Measurements from ENCODE around the gene DCBLD1. TPM values are rescaled to one million over a fixed set of nuclear protein-coding genes. Genes with fewer than 3 reads are reported as not detected.

Gene DCBLD1
- total RNA-seq, 1 donor from 2014 or later, result 64.8 TPM

DNA sequence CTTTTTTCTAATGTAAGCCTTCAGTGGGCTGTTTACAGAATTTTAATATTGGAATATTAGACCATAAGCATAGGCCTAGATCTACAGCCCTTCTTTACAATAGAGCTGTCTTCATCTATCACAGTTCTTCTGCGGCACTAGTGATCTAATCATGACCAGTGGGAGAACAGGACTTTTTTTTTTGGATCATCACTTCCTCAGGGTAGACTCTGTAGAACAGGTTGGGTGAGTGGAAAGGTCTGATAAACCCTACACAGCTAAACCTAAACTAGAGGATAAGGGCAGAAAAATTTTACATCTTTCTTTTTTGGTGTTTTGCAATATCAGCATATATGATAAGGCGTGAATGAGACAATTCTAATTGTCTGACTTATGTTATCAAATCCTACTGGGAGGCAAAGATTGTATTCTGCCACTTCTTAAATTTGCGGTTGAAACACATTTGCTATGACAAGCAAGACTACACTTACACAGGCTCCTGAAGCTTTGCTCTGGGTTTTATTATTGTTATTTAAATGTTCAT lies 67.7 kb downstream of the DCBLD1 start:
- DNase-seq (ENCODE audit: low read depth), result peak; percentile 79
- H3K27me3 ChIP-seq (ENCODE audit: control insufficient read depth, insufficient read depth, low read length), result no peaks in the 10 kb centered on the region
- H3K4me3 ChIP-seq (ENCODE audit: low read depth, low read length), result no peak overlapping the region
- TF ChIP-seq CTCF (IDR thresholded peaks at IDR 0.05; ENCODE audit: insufficient read depth, low read length, severe bottlenecking), result no peak
- no peak for FAIRE-seq
- peaks cover 7% of the 10 kb centered on the region for H3K36me3 ChIP-seq (ENCODE audit: control insufficient read depth, insufficient read depth, low read length)

- Histone ChIP-seq H3K36me3 (ENCODE audit: control insufficient read depth, insufficient read depth, low read length) (peaks cover 7% of the 10 kb centered on the region), H3K27me3 (ENCODE audit: control insufficient read depth, insufficient read depth, low read length) (no peaks in the 10 kb centered on the region), H3K4me3 (ENCODE audit: low read depth, low read length) (no peak overlapping the region)
- DNase-seq (ENCODE audit: low read depth) (no peak), FAIRE-seq (no peak)
- TF ChIP-seq CTCF (IDR thresholded peaks at IDR 0.05; ENCODE audit: insufficient read depth, low read length, severe bottlenecking), result no peak
These were observed 68.3 kb downstream of the DCBLD1 start for GRCh38 chr6:117550618-117551242.

GRCh38 chr6:117552618-117553017 lies 70.1 kb downstream of the DCBLD1 start:
- DNase-seq (ENCODE audit: low read depth) (no peak), FAIRE-seq (no peak)
- TF ChIP-seq CTCF (IDR thresholded peaks at IDR 0.05; ENCODE audit: insufficient read depth, low read length, severe bottlenecking), result no peak
- H3K36me3 ChIP-seq (ENCODE audit: control insufficient read depth, insufficient read depth, low read length), result peaks cover 5% of the 10 kb centered on the region
- H3K4me3 ChIP-seq (ENCODE audit: low read depth, low read length), result no peak overlapping the region
- H3K27me3 ChIP-seq (ENCODE audit: control insufficient read depth, insufficient read depth, low read length), result no peaks in the 10 kb centered on the region

DNA sequence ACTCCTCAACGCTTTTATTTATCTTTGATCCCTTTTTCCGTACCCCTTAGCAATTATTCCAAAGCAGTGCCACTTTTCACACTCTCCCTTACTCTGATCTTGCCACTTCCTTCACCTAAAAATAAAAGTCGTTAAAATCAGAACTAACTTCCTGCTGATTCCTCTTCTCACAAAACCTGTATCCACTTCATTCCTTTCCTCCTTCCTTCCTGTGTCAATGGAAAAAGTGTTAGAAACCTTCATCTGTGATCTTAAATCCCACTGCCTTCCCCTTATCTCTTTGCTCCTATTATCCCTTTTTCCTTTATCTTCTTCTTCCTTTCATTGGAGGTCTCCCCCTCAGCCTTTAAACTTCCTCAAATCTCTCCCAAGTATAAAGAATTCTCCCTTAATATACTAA lies 70.7 kb downstream of the DCBLD1 start:
- H3K36me3 ChIP-seq (ENCODE audit: control insufficient read depth, insufficient read depth, low read length), result peaks cover 2% of the 10 kb centered on the region
- H3K27me3 ChIP-seq (ENCODE audit: control insufficient read depth, insufficient read depth, low read length), result no peaks in the 10 kb centered on the region
- no peak for FAIRE-seq
- TF ChIP-seq CTCF (IDR thresholded peaks at IDR 0.05; ENCODE audit: insufficient read depth, low read length, severe bottlenecking), result no peak
- no peak for DNase-seq (ENCODE audit: low read depth)
- H3K4me3 ChIP-seq (ENCODE audit: low read depth, low read length), result no peak overlapping the region

DNA sequence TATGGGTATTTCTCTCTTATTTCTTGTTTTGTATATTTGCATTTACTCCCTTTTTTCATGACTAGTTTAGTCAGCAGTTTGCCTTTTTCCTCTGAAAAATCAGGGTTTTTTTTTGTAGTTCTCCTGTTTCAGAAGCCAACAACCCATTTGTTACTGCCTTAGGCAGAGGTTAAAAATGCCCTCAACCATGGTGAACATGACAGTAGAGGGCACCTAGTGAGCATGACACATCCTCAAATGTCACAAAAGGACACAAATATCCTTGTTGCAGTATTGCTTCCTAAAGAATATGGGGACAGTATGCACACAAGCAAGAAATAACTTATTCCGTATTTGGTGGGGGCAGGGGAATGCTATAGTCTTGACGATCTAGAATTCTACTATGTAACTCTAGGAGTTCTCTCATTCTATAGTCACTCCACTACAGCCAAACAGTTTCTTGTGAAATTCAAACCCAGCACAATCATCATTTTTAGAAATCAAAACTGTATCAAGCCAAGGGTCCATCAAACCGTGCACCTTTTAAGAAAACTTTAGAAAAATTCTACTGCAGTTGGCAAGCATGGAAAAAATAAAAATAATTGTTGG lies 72.9 kb downstream of the DCBLD1 start:
- H3K27me3 ChIP-seq (ENCODE audit: control insufficient read depth, insufficient read depth, low read length), result no peaks in the 10 kb centered on the region
- no peaks in the 10 kb centered on the region for H3K36me3 ChIP-seq (ENCODE audit: control insufficient read depth, insufficient read depth, low read length)
- DNase-seq (ENCODE audit: low read depth), result peak; percentile 28
- TF ChIP-seq CTCF (IDR thresholded peaks at IDR 0.05; ENCODE audit: insufficient read depth, low read length, severe bottlenecking), result no peak
- H3K4me3 ChIP-seq (ENCODE audit: low read depth, low read length), result no peak overlapping the region
- no peak for FAIRE-seq
